ENCODE results near the gene NF1. TPM values are rescaled to one million over a fixed set of nuclear protein-coding genes. Genes with fewer than 3 reads are reported as not detected.

NF1 gene
- polyA plus RNA-seq, 1 of the 3 experiments (the other 2 are of a cell fraction), result 19.6 TPM

DNA sequence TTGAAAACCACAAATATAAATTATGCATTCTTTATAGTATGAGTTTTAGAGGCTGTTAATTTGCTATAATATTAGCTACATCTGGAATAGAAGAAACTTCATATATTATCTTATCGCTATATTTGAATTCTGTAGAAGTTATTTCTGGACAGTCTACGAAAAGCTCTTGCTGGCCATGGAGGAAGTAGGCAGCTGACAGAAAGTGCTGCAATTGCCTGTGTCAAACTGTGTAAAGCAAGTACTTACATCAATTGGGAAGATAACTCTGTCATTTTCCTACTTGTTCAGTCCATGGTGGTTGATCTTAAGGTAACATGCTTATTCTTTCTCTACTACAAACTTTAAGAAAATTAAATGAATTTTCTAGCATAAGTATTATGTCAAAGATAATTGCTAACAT is 105.5 kb downstream of the NF1 start:
- no peaks in the 10 kb centered on the region for H3K9me2 ChIP-seq
- no peak overlapping the region for H3K9ac ChIP-seq
- DNase-seq, result no peak
- H3K79me2 ChIP-seq (ENCODE audit: insufficient read depth), result peaks cover 38% of the 10 kb centered on the region
- no peaks in the 10 kb centered on the region; a peak in 3 of 4 replicates for H3K4me1 ChIP-seq (ENCODE audit: control insufficient read depth in 1 of 2, insufficient read depth in 2 of 2, low read depth in 1 of 2, low read length in 1 of 2)
- no peaks in the 10 kb centered on the region for H3K9me3 ChIP-seq
- peaks cover 19 to 38% of the 10 kb centered on the region in 2 experiments for H3K36me3 ChIP-seq (replicated peaks in 1 of 2; ENCODE audit: control insufficient read depth in 1 of 2, insufficient read depth in 2 of 2, low read length in 1 of 2)
- H2AFZ ChIP-seq (ENCODE audit: low read depth), result no peak overlapping the region
- ChIA-PET POLR2A (no interaction called here), CTCF (interaction anchor here (1.6 to 2.1 kb wide), 2 partner anchors 10 to 16 kb away, joined by 5 to 7 read pairs; no protein-coding TSS in a partner anchor)
- no peak overlapping the region for H3K4me3 ChIP-seq (ENCODE audit: low read depth in 2 of 2, low read length in 1 of 2)
- no peak overlapping the region for H3K4me2 ChIP-seq
- TF ChIP-seq FOXJ3 (CRISPR knock-in tag; IDR thresholded peaks at IDR 0.05), result no peak
- TF ChIP-seq RAD21 (IDR thresholded peaks at IDR 0.05; ENCODE audit: low read length), result no peak
- TF ChIP-seq MXI1 (IDR thresholded peaks at IDR 0.05; ENCODE audit: low read depth, low read length), result no peak
- TF ChIP-seq, protein P1, sequence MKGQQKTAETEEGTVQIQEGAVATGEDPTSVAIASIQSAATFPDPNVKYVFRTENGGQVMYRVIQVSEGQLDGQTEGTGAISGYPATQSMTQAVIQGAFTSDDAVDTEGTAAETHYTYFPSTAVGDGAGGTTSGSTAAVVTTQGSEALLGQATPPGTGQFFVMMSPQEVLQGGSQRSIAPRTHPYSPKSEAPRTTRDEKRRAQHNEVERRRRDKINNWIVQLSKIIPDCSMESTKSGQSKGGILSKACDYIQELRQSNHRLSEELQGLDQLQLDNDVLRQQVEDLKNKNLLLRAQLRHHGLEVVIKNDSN (IDR thresholded peaks at IDR 0.05; ENCODE audit: borderline replicate concordance, low read depth), result no peak
- no peak for TF ChIP-seq ELF1 (IDR thresholded peaks at IDR 0.05)
- no peak for TF ChIP-seq SIN3A (IDR thresholded peaks at IDR 0.05; ENCODE audit: borderline replicate concordance, low read depth, low read length)
- no peak for TF ChIP-seq RXRA (IDR thresholded peaks at IDR 0.05; ENCODE audit: borderline replicate concordance, low read depth)
- H3K27ac ChIP-seq (ENCODE audit: low read depth in 2 of 2, low read length in 1 of 2), result no peak overlapping the region
- H3F3A ChIP-seq (replicated peaks; ENCODE audit: insufficient read depth), result peaks cover 20% of the 10 kb centered on the region
- H4K20me1 ChIP-seq (ENCODE audit: insufficient read depth), result peaks cover 5% of the 10 kb centered on the region; the same call in 1 of the 2 replicates
- H3K27me3 ChIP-seq (ENCODE audit: insufficient read depth), result no peaks in the 10 kb centered on the region
- WGBS (ENCODE audit: low lambda C conversion rate), result 87% methylated on average over 2 of the region's 2 CpGs

DNA sequence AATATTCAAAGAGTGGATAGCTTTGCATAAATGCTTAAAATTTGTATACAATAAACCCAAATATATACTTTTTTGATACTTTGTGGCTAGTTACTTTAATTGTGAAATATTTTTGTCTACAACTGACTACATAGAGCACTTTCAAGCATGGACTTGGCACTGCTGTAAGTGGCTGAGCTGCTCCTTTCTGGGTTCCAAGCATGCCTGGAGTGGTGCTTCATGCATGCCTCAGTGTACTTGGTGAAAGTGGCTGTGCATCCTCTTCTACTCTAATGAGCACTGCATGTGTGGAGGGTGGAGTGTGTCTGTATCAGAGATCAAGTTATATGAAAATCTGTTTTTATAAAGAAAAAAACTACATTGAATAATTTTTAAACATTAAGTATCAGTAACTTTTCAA is 108.2 kb downstream of the NF1 start:
- CTCF ChIA-PET, result interaction anchor here (3.5 kb wide), 1 partner anchor 13 kb away, joined by 16 read pairs; no protein-coding TSS in a partner anchor
- Histone ChIP-seq H3K9me2 (no peaks in the 10 kb centered on the region), H3K4me3 (ENCODE audit: low read depth in 2 of 2, low read length in 1 of 2) (no peak overlapping the region), H3K79me2 (ENCODE audit: insufficient read depth) (peaks cover 23% of the 10 kb centered on the region; the same call in 1 of the 2 replicates), H2AFZ (ENCODE audit: low read depth) (no peak overlapping the region), H3K36me3 (replicated peaks in 1 of 2; ENCODE audit: control insufficient read depth in 1 of 2, insufficient read depth in 2 of 2, low read length in 1 of 2) (peaks cover 38 to 49% of the 10 kb centered on the region in 2 experiments), H3K27me3 (ENCODE audit: insufficient read depth) (no peaks in the 10 kb centered on the region), H3K4me2 (no peak overlapping the region), H3K4me1 (ENCODE audit: control insufficient read depth in 1 of 2, insufficient read depth in 2 of 2, low read depth in 1 of 2, low read length in 1 of 2) (no peaks in the 10 kb centered on the region; a peak in 3 of 4 replicates), H3K9me3 (no peaks in the 10 kb centered on the region), H3K9ac (no peak overlapping the region), H3F3A (replicated peaks; ENCODE audit: insufficient read depth) (peaks cover 12% of the 10 kb centered on the region), H4K20me1 (ENCODE audit: insufficient read depth) (peaks cover 5% of the 10 kb centered on the region; the same call in 1 of the 2 replicates), H3K27ac (ENCODE audit: low read depth in 2 of 2, low read length in 1 of 2) (no peak overlapping the region)
- no peak for TF ChIP-seq NFIC (IDR thresholded peaks at IDR 0.05; ENCODE audit: borderline replicate concordance)
- no peak for TF ChIP-seq TEAD4 (IDR thresholded peaks at IDR 0.05; ENCODE audit: borderline replicate concordance, insufficient read depth)
- TF ChIP-seq NRF1 (IDR thresholded peaks at IDR 0.05; ENCODE audit: low read depth, low read length), result no peak
- TF ChIP-seq, protein P2, sequence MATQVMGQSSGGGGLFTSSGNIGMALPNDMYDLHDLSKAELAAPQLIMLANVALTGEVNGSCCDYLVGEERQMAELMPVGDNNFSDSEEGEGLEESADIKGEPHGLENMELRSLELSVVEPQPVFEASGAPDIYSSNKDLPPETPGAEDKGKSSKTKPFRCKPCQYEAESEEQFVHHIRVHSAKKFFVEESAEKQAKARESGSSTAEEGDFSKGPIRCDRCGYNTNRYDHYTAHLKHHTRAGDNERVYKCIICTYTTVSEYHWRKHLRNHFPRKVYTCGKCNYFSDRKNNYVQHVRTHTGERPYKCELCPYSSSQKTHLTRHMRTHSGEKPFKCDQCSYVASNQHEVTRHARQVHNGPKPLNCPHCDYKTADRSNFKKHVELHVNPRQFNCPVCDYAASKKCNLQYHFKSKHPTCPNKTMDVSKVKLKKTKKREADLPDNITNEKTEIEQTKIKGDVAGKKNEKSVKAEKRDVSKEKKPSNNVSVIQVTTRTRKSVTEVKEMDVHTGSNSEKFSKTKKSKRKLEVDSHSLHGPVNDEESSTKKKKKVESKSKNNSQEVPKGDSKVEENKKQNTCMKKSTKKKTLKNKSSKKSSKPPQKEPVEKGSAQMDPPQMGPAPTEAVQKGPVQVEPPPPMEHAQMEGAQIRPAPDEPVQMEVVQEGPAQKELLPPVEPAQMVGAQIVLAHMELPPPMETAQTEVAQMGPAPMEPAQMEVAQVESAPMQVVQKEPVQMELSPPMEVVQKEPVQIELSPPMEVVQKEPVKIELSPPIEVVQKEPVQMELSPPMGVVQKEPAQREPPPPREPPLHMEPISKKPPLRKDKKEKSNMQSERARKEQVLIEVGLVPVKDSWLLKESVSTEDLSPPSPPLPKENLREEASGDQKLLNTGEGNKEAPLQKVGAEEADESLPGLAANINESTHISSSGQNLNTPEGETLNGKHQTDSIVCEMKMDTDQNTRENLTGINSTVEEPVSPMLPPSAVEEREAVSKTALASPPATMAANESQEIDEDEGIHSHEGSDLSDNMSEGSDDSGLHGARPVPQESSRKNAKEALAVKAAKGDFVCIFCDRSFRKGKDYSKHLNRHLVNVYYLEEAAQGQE (IDR thresholded peaks at IDR 0.05; ENCODE audit: low read depth, low read length), result no peak
- TF ChIP-seq TAF1 (IDR thresholded peaks at IDR 0.05; ENCODE audit: borderline replicate concordance, low read depth, low read length), result no peak
- no peak for TF ChIP-seq SIN3A (IDR thresholded peaks at IDR 0.05; ENCODE audit: borderline replicate concordance, low read depth, low read length)
- no peak for DNase-seq
- POLR2A ChIA-PET, result no interaction called here
